Loucy (cell line): ENCODE measurements around the gene SPOCK1.

Source experiments
- H2AFZ ChIP-seq: fragments of 200-600 bp; sonication (generic); 2 replicates; pipeline ENCODE4 v1.6.0; 2016; ENCODE audit warnings: antibody characterized with exemption, mild to moderate bottlenecking, low read length, moderate library complexity
- H3F3A ChIP-seq: fragments of 200-600 bp; 2 replicates; pipeline ENCODE4 v1.6.0; 2016; ENCODE audit warnings: antibody characterized with exemption, low read depth, mild to moderate bottlenecking
- H3K27me3 ChIP-seq: fragments of 200-600 bp; sonication (generic); 2 replicates; pipeline ENCODE4 v1.6.1; 2014; ENCODE audit warnings: low read length, mild to moderate bottlenecking; ENCODE audit not compliant: insufficient read depth, poor library complexity, severe bottlenecking
- H3K36me3 ChIP-seq: fragments of 200-600 bp; sonication (generic); 2 replicates; pipeline ENCODE4 v1.6.1; 2016; ENCODE audit warnings: low read length; ENCODE audit not compliant: insufficient read depth
- H3K4me1 ChIP-seq: fragments of 200-600 bp; sonication (generic); 2 replicates; pipeline ENCODE4 v1.5.1; 2014; ENCODE audit warnings: low read length, mild to moderate bottlenecking; ENCODE audit not compliant: insufficient read depth, poor library complexity, severe bottlenecking
- H3K4me2 ChIP-seq: fragments of 200-600 bp; sonication (generic); 2 replicates; pipeline ENCODE4 v1.6.0; 2014; ENCODE audit warnings: antibody characterized with exemption, low read length, low read depth, mild to moderate bottlenecking; ENCODE audit not compliant: poor library complexity, severe bottlenecking
- H3K4me3 ChIP-seq: fragments of 200-600 bp; sonication (generic); 2 replicates; pipeline ENCODE4 v1.5.1; 2014; ENCODE audit warnings: low read length, mild to moderate bottlenecking, mixed read lengths; ENCODE audit not compliant: poor library complexity, severe bottlenecking
- H3K79me2 ChIP-seq: fragments of 200-600 bp; sonication (generic); 2 replicates; pipeline ENCODE4 v1.6.1; 2014; ENCODE audit warnings: low read length; ENCODE audit not compliant: insufficient read depth
- H3K9ac ChIP-seq: fragments of 200-600 bp; sonication (generic); 2 replicates; pipeline ENCODE4 v1.6.0; 2014; ENCODE audit warnings: mild to moderate bottlenecking, low read depth, low read length, moderate library complexity; ENCODE audit not compliant: poor library complexity, severe bottlenecking
- H3K9me2 ChIP-seq: fragments of 200-600 bp; sonication (generic); replicated peaks from 2 replicates; pipeline ENCODE4 v1.6.1; 2016; ENCODE audit warnings: low read depth, low read length, mixed read lengths
- H3K9me3 ChIP-seq: fragments of 200-600 bp; sonication (generic); 2 replicates; pipeline ENCODE4 v1.6.1; 2014; ENCODE audit warnings: mild to moderate bottlenecking, antibody characterized with exemption, low read length, low read depth; ENCODE audit not compliant: insufficient read depth
- H4K20me1 ChIP-seq: fragments of 200-600 bp; sonication (generic); 2 replicates; pipeline ENCODE4 v1.6.0; 2014; ENCODE audit warnings: antibody characterized with exemption, low read length, mild to moderate bottlenecking; ENCODE audit not compliant: insufficient read depth, poor library complexity, severe bottlenecking
- CTCF ChIP-seq: fragments of 200-600 bp; sonication (generic); conservative IDR thresholded peaks from 2 replicates; pipeline ENCODE4 v1.5.1; 2014; ENCODE audit warnings: mild to moderate bottlenecking, antibody characterized with exemption, low read length
- EZH2phosphoT487 ChIP-seq: fragments of 200-600 bp; IDR thresholded peaks from 2 replicates; pipeline ENCODE4 v1.6.1; 2018; ENCODE audit warnings: antibody characterized with exemption, mild to moderate bottlenecking, moderate library complexity, borderline replicate concordance

The SPOCK1 gene

DNA sequence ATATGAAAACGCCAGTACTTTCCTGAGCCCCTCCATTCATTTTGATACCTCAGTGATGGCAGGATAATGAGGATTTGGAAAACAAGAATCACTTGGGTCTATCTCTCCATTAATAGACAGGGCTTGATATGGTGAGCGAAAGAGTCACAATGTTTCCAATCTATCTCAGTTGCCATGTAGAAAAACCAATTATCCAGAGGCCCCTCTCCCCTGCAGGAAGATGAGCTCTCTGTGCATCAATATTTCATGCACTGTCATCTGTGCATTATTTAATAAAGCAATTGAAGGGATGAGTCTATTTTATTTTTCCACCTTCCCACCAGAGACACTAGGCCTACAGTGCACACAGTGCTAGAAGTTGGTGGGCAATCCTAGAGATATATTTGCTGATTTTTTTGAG lies 326.9 kb downstream of the SPOCK1 start:
- H3F3A ChIP-seq, result no peaks in the 10 kb centered on the region
- no peak overlapping the region for H3K9ac ChIP-seq
- no peaks in the 10 kb centered on the region for H3K9me3 ChIP-seq
- H3K79me2 ChIP-seq, result no peaks in the 10 kb centered on the region
- H4K20me1 ChIP-seq, result no peaks in the 10 kb centered on the region
- H3K4me1 ChIP-seq, result no peaks in the 10 kb centered on the region
- no peak overlapping the region for H3K4me2 ChIP-seq
- H3K36me3 ChIP-seq, result no peaks in the 10 kb centered on the region
- no peaks in the 10 kb centered on the region for H3K9me2 ChIP-seq
- no peak overlapping the region for H2AFZ ChIP-seq
- no peaks in the 10 kb centered on the region for H3K27me3 ChIP-seq
- no peak overlapping the region for H3K4me3 ChIP-seq
- TF ChIP-seq CTCF (no peak), EZH2phosphoT487 (no peak)

DNA sequence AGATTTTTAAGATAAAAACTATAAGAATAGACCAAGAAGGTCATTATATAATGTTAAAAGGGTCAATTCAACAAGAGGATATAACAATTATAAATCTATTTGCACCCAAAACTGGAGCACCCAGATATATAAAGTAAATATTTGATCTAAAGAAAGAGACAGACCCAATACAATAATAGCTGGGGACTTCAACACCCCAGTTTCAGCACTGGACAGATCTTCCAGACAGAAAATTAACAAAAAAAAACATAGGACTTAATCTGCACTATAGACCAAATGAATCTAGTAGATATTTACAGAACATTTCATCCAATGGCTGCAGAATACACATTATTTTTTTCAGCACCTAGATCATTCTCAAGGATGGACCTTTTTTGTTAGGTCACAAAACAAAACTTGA lies 331.9 kb downstream of the SPOCK1 start:
- Histone ChIP-seq H3F3A (no peaks in the 10 kb centered on the region), H3K9ac (no peak overlapping the region), H3K36me3 (no peaks in the 10 kb centered on the region), H3K27me3 (no peaks in the 10 kb centered on the region), H3K9me2 (no peaks in the 10 kb centered on the region), H3K79me2 (no peaks in the 10 kb centered on the region), H3K9me3 (no peaks in the 10 kb centered on the region), H4K20me1 (no peaks in the 10 kb centered on the region), H3K4me3 (no peak overlapping the region), H3K4me1 (no peaks in the 10 kb centered on the region), H2AFZ (no peak overlapping the region), H3K4me2 (no peak overlapping the region)
- TF ChIP-seq EZH2phosphoT487 (no peak), CTCF (no peak)

- Histone ChIP-seq H4K20me1 (no peaks in the 10 kb centered on the region), H3K9me2 (no peaks in the 10 kb centered on the region), H3K79me2 (no peaks in the 10 kb centered on the region), H2AFZ (no peak overlapping the region), H3K9ac (no peak overlapping the region), H3K4me3 (no peak overlapping the region), H3K4me1 (no peaks in the 10 kb centered on the region), H3K27me3 (no peaks in the 10 kb centered on the region), H3K9me3 (no peaks in the 10 kb centered on the region), H3K36me3 (no peaks in the 10 kb centered on the region), H3F3A (no peaks in the 10 kb centered on the region), H3K4me2 (no peak overlapping the region)
- TF ChIP-seq EZH2phosphoT487 (no peak), CTCF (no peak)
These were observed 334.2 kb downstream of the SPOCK1 start for GRCh38 chr5:137164961-137165360.
